Stimulated activated CD4-positive, alpha-beta T cell treated with anti-CD3 and anti-CD28 coated beads, Interleukin-15, amount 100 ng/mL, for 1 hour (primary cell): ENCODE measurements around the gene PRICKLE3.
"Not testable (repeated sequence)": the region's sequence is repeated elsewhere in the genome, so short reads cannot be mapped to it uniquely, and the experiment has no call there.

Source experiments
- DNase-seq, 2 donors: peaks; one replicate each; pipeline ENCODE4 v3.0.0-alpha.2; 2020; ENCODE audit warnings: low read depth in 1 of 2, low spot score in 1 of 2

The PRICKLE3 gene

GRCh38 chrX:49183701-49184281 lies 2.4 kb downstream of the PRICKLE3 start:
- DNase-seq, result no peak

- DNase-seq, result no peak
Measured at GRCh38 chrX:49179358-49179757, 6.8 kb downstream of the PRICKLE3 start.

- no peak for DNase-seq
Measured at GRCh38 chrX:49178537-49178936, 7.6 kb downstream of the PRICKLE3 start.

- DNase-seq, result no peak
Measured at GRCh38 chrX:49177873-49178480, 8.2 kb downstream of the PRICKLE3 start.

GRCh38 chrX:49177338-49177833 lies 8.8 kb downstream of the PRICKLE3 start:
- DNase-seq, result no peak

- no peak for DNase-seq
Measured at GRCh38 chrX:49176421-49177326, 9.5 kb downstream of the PRICKLE3 start.

GRCh38 chrX:49175435-49176274 lies 10.5 kb downstream of the PRICKLE3 start:
- no peak for DNase-seq

- no peak for DNase-seq
Measured at GRCh38 chrX:49174723-49175122, 11.4 kb downstream of the PRICKLE3 start.

GRCh38 chrX:49173544-49173943 lies 12.6 kb downstream of the PRICKLE3 start:
- DNase-seq, result not testable (repeated sequence)

GRCh38 chrX:49172280-49172780 lies 13.8 kb downstream of the PRICKLE3 start:
- peak; percentile 43 to 52 for DNase-seq

GRCh38 chrX:49171752-49172279 lies 14.4 kb downstream of the PRICKLE3 start, which contains the start of gene PLP2:
Gene PLP2, plus strand, starts transcription at chrX:49171898. Its CDS starts 103 bp downstream, at chrX:49172001.
- DNase-seq, result peak; percentile 60 to 61

- no peak for DNase-seq
Measured at GRCh38 chrX:49167740-49168108, 18.4 kb downstream of the PRICKLE3 start.

GRCh38 chrX:49166914-49167739 lies 19.0 kb downstream of the PRICKLE3 start:
- peak in 1 of 2 donors; percentile 41 for DNase-seq

GRCh38 chrX:49165901-49166881 lies 20.0 kb downstream of the PRICKLE3 start:
- peak; percentile 37 to 47 for DNase-seq

GRCh38 chrX:49164589-49165360 lies 21.4 kb downstream of the PRICKLE3 start:
- no peak for DNase-seq

GRCh38 chrX:49163555-49164419 lies 22.4 kb downstream of the PRICKLE3 start:
- peak; percentile 67 to 71 for DNase-seq

GRCh38 chrX:49162620-49163019 lies 23.6 kb downstream of the PRICKLE3 start, which contains the start of gene MAGIX:
Gene MAGIX, plus strand, starts transcription at chrX:49162758. Its CDS starts 132 bp downstream, at chrX:49162890.
- no peak for DNase-seq
